ENCODE measurements around the gene CRIM1. TPM values are rescaled to one million over a fixed set of nuclear protein-coding genes. Genes with fewer than 3 reads are reported as not detected.
A peak's percentile ranks its signal among the peaks of the same experiment; 100 is the strongest.

Gene CRIM1
- total and polyA plus RNA-seq, 2 of the 8 experiments (the other 6 are each of a cell fraction or from before 2014, with no cell fraction given): 9.4 to 28.4 TPM

DNA sequence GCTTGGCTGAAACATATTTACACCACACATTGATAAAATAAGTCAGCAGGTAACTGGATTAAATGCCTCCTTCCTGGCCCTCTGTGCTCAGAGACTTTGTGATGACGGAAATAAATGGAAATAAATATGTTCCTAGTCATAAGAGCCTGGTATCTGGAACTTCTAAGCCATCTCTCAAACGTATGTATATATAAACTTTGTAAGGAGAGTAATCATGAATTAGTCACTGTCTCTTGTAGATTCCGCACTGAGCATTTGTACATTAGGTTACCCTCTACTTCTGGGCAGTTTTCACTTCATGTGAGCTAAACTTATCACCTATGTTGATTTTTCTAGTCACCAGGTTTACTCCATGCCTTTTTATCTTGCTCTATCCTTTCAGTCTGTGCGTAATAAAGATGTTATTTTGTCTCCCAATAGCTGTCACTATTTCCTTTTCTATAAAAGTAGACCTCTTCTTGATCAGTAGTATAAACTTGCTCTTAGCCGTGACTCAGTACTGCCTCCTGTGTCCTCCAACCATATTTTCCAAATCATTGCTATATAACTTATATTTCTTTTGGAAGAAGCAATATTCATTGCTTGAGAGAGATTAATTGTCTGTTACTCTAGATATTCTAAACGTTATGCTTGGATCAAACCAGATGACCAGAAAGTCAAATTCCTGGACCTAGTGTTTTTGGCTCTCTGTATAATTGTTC, 189.2 kb downstream of the CRIM1 start:
- H3K23ac ChIP-seq (ENCODE audit: insufficient read length): no peak overlapping the region
- H3K36me3 ChIP-seq (ENCODE audit: control insufficient read depth in 2 of 4, insufficient read depth in 4 of 4, low read length in 3 of 4): peaks cover 2 to 49% (median 29%) of the 10 kb centered on the region in 4 experiments; a peak in 7 of 8 replicates
- no peak overlapping the region for H3K18ac ChIP-seq (ENCODE audit: extremely low read depth, low read length)
- H2BK5ac ChIP-seq (ENCODE audit: low read depth, low read length): no peak overlapping the region
- H2AK5ac ChIP-seq (ENCODE audit: low read depth, low read length): no peak overlapping the region
- no peak overlapping the region for H2AFZ ChIP-seq (ENCODE audit: low read length)
- H3K27me3 ChIP-seq (replicated peaks in 1 of 4; ENCODE audit: control insufficient read depth in 3 of 4, extremely low read depth in 1 of 4, insufficient read depth in 3 of 4, low read length in 3 of 4): no peaks in the 10 kb centered on the region
- no peak overlapping the region for H2BK15ac ChIP-seq (ENCODE audit: low read length)
- peak; percentile 23 to 38; a peak in 2 of 4 replicates for TF ChIP-seq RAD21 (IDR thresholded peaks at IDR 0.05 in 1 of 2, conservative IDR thresholded peaks at IDR 0.05 in 1 of 2; ENCODE audit: low read depth in 2 of 2, low read length in 2 of 2)
- no peak for TF ChIP-seq SIN3A (conservative IDR thresholded peaks at IDR 0.05 in 1 of 2, IDR thresholded peaks at IDR 0.05 in 1 of 2; ENCODE audit: low read depth in 1 of 2, low read length in 2 of 2)
- TF ChIP-seq TCF12 (IDR thresholded peaks at IDR 0.05; ENCODE audit: low read depth, low read length): no peak
- no peak for TF ChIP-seq MAFK (IDR thresholded peaks at IDR 0.05; ENCODE audit: low read depth, low read length)
- no peak for TF ChIP-seq SAP30 (IDR thresholded peaks at IDR 0.05; ENCODE audit: insufficient read depth, insufficient replicate concordance, low read length)
- peak in 1 of 3 experiments; percentile 33; a peak in 2 of 4 replicates for TF ChIP-seq CTCF (IDR thresholded peaks at IDR 0.05; ENCODE audit: control extremely low read depth in 1 of 3, insufficient read depth in 1 of 3, low read depth in 1 of 3, low read length in 3 of 3)
- TF ChIP-seq FOSL1 (IDR thresholded peaks at IDR 0.05; ENCODE audit: insufficient read depth, low read depth, low read length): no peak
- TF ChIP-seq PHF8 (conservative IDR thresholded peaks at IDR 0.05; ENCODE audit: low read depth, low read length): no peak
- H4K20me1 ChIP-seq (replicated peaks in 1 of 2; ENCODE audit: control insufficient read depth in 1 of 2, insufficient read depth in 2 of 2, low read length in 2 of 2): no peaks in the 10 kb centered on the region
- no peak overlapping the region for H3K4ac ChIP-seq (replicated peaks; ENCODE audit: insufficient read length, low read depth, low read length)
- no peaks in the 10 kb centered on the region for H3K79me2 ChIP-seq (ENCODE audit: control insufficient read depth in 1 of 2, insufficient read depth in 2 of 2, low read length in 2 of 2)
- H3K9ac ChIP-seq (replicated peaks in 1 of 4; ENCODE audit: extremely low read depth in 1 of 4, low read depth in 3 of 4, low read length in 3 of 4): no peak overlapping the region
- no peak overlapping the region for H3K27ac ChIP-seq (ENCODE audit: low read depth, low read length)
- H3K14ac ChIP-seq (ENCODE audit: insufficient read length): no peak overlapping the region
- H2BK20ac ChIP-seq (ENCODE audit: low read length): no peak overlapping the region
- no peak overlapping the region for H4K5ac ChIP-seq (ENCODE audit: insufficient read length, low read depth, low read length)
- no peaks in the 10 kb centered on the region for H3K4me1 ChIP-seq (replicated peaks in 1 of 4; ENCODE audit: control insufficient read depth in 3 of 4, insufficient read depth in 4 of 4, low read length in 3 of 4)
- no peak overlapping the region for H3K4me3 ChIP-seq (ENCODE audit: extremely low read depth in 1 of 4, insufficient read depth in 2 of 4, low read depth in 3 of 4, low read length in 4 of 4)
- ChIA-PET POLR2A (ENCODE audit: partially characterized antibody) (interaction anchor here (2.2 kb wide), 1 partner anchor 189 kb away, joined by 6 read pairs; the partner anchor contains the start of gene CRIM1), CTCF (ENCODE audit: partially characterized antibody) (interaction anchor here (0.6 to 3.7 kb wide), 13 partner anchors 8 to 192 kb away, joined by 3 to 17 read pairs (median 8); no protein-coding TSS in a partner anchor)
- no peak overlapping the region for H3K4me2 ChIP-seq (ENCODE audit: insufficient read depth in 1 of 2, low read depth in 2 of 2, low read length in 2 of 2)
- no peak for FAIRE-seq
- no peak overlapping the region for H3K56ac ChIP-seq (replicated peaks; ENCODE audit: insufficient read length, low read depth, low read length)
- WGBS, 2 experiments (ENCODE audit: extremely low coverage in 1 of 2, insufficient coverage in 1 of 2, insufficient read length in 1 of 2, insufficient replicate concordance in 2 of 2, low coverage in 1 of 2, low lambda C conversion rate in 2 of 2, missing lambda C conversion rate in 1 of 2): 90% methylated on average over 6 of the region's 6 CpGs; no CpG with 5 or more reads in 1 of the 2 experiments
- H4K91ac ChIP-seq (replicated peaks; ENCODE audit: insufficient read length, low read length): no peak overlapping the region
- H2BK12ac ChIP-seq (ENCODE audit: low read depth, low read length): no peak overlapping the region
- no peaks in the 10 kb centered on the region for H3K23me2 ChIP-seq (ENCODE audit: low read depth, low read length)
- no peaks in the 10 kb centered on the region; the same call in 1 of the 2 replicates for H3K79me1 ChIP-seq (ENCODE audit: low read depth, low read length)
- DNase-seq (ENCODE audit: low read depth in 1 of 2, low spot score in 2 of 2): no peak
- no peak overlapping the region for H2BK120ac ChIP-seq (replicated peaks; ENCODE audit: low read depth, low read length)
- H4K8ac ChIP-seq (ENCODE audit: extremely low read depth, insufficient read depth, low read length): no peak overlapping the region
- H3K9me3 ChIP-seq (ENCODE audit: insufficient read depth in 2 of 2, low read depth in 1 of 2, low read length in 1 of 2): no peaks in the 10 kb centered on the region
